Measurements from ENCODE around the gene B3GNT9. TPM values are rescaled to one million over a fixed set of nuclear protein-coding genes. Genes with fewer than 3 reads are reported as not detected.

B3GNT9 gene
- total RNA-seq, 4 donors from 2014 or later: 1.5 to 69.1 (median 5.5) TPM

DNA sequence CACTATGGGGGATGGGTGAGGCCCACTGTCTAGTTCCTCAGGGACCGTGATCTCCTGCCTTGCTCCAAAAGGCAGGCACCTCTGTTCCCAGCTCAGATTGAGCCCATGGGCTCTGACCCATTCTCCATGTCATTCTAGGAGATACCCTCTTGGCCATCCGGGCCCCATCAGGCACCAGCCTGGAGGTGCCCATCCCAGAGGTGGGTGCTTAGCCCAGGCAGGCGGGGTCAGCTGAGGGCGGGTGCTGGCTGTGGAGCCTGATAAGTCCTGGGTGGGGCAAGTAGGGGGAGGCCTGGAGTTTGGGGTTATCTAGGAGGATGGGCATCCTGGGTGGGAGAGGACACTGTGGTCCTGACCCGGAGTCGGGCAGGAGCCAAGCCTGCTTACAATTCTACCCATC lies 43.5 kb upstream of the B3GNT9 start:
- intact Hi-C loops (cut with DNase I; ENCODE audit: low total_unique reads): no loop called here
- H3K4me3 ChIP-seq: no peak overlapping the region
- in situ Hi-C loops (cut with MboI; ENCODE audit: low pct_ligation_motif_present in 1 of 4, low pct_unique_long_range_greater_than_20kb in 1 of 4, low sequenced_read_pairs in 3 of 4): no loop called here
- peaks cover 11 to 37% (median 34%) of the 10 kb centered on the region in 4 donors for H3K4me1 ChIP-seq
- H3K27ac ChIP-seq: no peak overlapping the region
- peaks cover 0 to 31% (median 11%) of the 10 kb centered on the region in 4 donors for H3K36me3 ChIP-seq
- TF ChIP-seq POLR2AphosphoS5 (IDR thresholded peaks at IDR 0.05) (no peak), EP300 (IDR thresholded peaks at IDR 0.05; ENCODE audit: low read depth) (no peak), POLR2A (IDR thresholded peaks at IDR 0.05) (no peak)
- TF ChIP-seq, protein P1, sequence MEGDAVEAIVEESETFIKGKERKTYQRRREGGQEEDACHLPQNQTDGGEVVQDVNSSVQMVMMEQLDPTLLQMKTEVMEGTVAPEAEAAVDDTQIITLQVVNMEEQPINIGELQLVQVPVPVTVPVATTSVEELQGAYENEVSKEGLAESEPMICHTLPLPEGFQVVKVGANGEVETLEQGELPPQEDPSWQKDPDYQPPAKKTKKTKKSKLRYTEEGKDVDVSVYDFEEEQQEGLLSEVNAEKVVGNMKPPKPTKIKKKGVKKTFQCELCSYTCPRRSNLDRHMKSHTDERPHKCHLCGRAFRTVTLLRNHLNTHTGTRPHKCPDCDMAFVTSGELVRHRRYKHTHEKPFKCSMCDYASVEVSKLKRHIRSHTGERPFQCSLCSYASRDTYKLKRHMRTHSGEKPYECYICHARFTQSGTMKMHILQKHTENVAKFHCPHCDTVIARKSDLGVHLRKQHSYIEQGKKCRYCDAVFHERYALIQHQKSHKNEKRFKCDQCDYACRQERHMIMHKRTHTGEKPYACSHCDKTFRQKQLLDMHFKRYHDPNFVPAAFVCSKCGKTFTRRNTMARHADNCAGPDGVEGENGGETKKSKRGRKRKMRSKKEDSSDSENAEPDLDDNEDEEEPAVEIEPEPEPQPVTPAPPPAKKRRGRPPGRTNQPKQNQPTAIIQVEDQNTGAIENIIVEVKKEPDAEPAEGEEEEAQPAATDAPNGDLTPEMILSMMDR (IDR thresholded peaks at IDR 0.05): no peak
- no peaks in the 10 kb centered on the region for H3K27me3 ChIP-seq
- DNase-seq: no peak
- 96% methylated on average over 6 of the region's 6 CpGs; no CpG with 5 or more reads in 1 of the 2 donors for WGBS, 2 donors (ENCODE audit: low coverage in 1 of 2)
- H3K9me3 ChIP-seq: no peaks in the 10 kb centered on the region

GRCh38 chr16:67193536-67193935 lies 42.7 kb upstream of the B3GNT9 start:
- DNase-seq: no peak
- H3K27ac ChIP-seq: peak overlapping the region in 1 of 4 donors; percentile 92
- in situ Hi-C loops (cut with MboI; ENCODE audit: low pct_ligation_motif_present in 1 of 4, low pct_unique_long_range_greater_than_20kb in 1 of 4, low sequenced_read_pairs in 3 of 4) (no loop called here), intact Hi-C loops (cut with DNase I; ENCODE audit: low total_unique reads) (no loop called here)
- no peaks in the 10 kb centered on the region for H3K9me3 ChIP-seq
- peak overlapping the region in 1 of 4 donors; percentile 97 for H3K4me3 ChIP-seq
- peaks cover 11 to 33% (median 29%) of the 10 kb centered on the region in 4 donors for H3K4me1 ChIP-seq
- no peak for TF ChIP-seq EP300 (IDR thresholded peaks at IDR 0.05; ENCODE audit: low read depth)
- TF ChIP-seq, protein P1 (IDR thresholded peaks at IDR 0.05): no peak
- no peak for TF ChIP-seq POLR2A (IDR thresholded peaks at IDR 0.05)
- no peak for TF ChIP-seq POLR2AphosphoS5 (IDR thresholded peaks at IDR 0.05)
- H3K36me3 ChIP-seq: peaks cover 0 to 31% (median 11%) of the 10 kb centered on the region in 4 donors
- no peaks in the 10 kb centered on the region for H3K27me3 ChIP-seq

GRCh38 chr16:67192781-67193361 lies 42.1 kb upstream of the B3GNT9 start:
- no peak for DNase-seq
- Histone ChIP-seq H3K9me3 (no peaks in the 10 kb centered on the region), H3K27ac (peak overlapping the region; percentile 78 to 92 (median 86)), H3K36me3 (peaks cover 0 to 31% (median 11%) of the 10 kb centered on the region in 4 donors), H3K4me3 (peak overlapping the region; percentile 79 to 97 (median 88)), H3K27me3 (no peaks in the 10 kb centered on the region), H3K4me1 (peaks cover 11 to 26% (median 23%) of the 10 kb centered on the region in 4 donors)
- 27% methylated on average over 17 of the region's 17 CpGs; no CpG with 5 or more reads in 1 of the 2 donors for WGBS, 2 donors (ENCODE audit: low coverage in 1 of 2)
- TF ChIP-seq EP300 (IDR thresholded peaks at IDR 0.05; ENCODE audit: low read depth) (no peak), POLR2AphosphoS5 (IDR thresholded peaks at IDR 0.05) (no peak), POLR2A (IDR thresholded peaks at IDR 0.05) (no peak)
- TF ChIP-seq, protein P1 (IDR thresholded peaks at IDR 0.05): no peak
- intact Hi-C loops (cut with DNase I; ENCODE audit: low total_unique reads) (no loop called here), in situ Hi-C loops (cut with MboI; ENCODE audit: low pct_ligation_motif_present in 1 of 4, low pct_unique_long_range_greater_than_20kb in 1 of 4, low sequenced_read_pairs in 3 of 4) (no loop called here)

DNA sequence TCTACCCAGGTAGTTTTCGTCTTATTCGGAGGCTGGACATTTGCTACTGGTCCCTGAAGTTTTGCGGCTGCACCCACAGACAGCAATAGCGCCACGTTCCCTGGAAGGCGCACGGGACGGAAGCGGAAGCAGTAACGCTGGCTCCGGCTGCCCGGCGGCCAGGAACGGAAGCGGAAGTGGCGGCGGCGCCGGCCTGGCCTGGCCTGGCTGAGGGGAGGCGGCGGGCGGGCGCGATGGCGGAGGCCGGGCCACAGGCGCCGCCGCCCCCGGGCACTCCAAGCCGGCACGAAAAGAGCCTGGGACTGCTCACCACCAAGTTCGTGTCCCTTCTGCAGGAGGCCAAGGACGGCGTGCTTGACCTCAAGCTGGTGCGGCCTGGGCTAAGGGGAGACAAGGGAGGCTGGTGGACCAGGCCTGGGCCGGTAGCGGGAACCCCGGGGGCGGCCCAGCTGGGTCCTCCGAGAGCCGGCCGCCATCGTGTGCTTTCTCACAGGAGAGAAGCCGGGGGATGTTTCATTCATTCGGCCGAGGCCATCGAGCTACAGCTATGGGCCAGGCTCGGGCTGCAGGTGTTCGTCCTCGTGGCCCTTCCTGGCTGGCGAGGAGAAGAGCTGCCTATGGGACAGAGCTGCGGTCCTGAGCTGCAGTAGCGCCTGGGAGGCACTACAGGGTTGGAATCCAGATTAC lies 41.3 kb upstream of the B3GNT9 start, which contains the start of gene E2F4:
Gene E2F4 (plus strand): TSS at position 161 of the 687 bp plus-strand sequence. CDS start 73 bp downstream, at position 234.
- 0% methylated on average over 53 of the region's 54 CpGs; no CpG with 5 or more reads in 1 of the 2 donors for WGBS, 2 donors (ENCODE audit: low coverage in 1 of 2)

More for the DNA sequence above, 41.3 kb upstream of the B3GNT9 start, which contains the start of gene E2F4:
- TF ChIP-seq POLR2AphosphoS5 (IDR thresholded peaks at IDR 0.05) (peak; percentile 55 to 87 (median 81)), POLR2A (IDR thresholded peaks at IDR 0.05) (peak; percentile 35)
- TF ChIP-seq, protein P1 (IDR thresholded peaks at IDR 0.05): no peak
- Histone ChIP-seq H3K4me1 (peaks cover 11 to 25% (median 19%) of the 10 kb centered on the region in 4 donors), H3K9me3 (no peaks in the 10 kb centered on the region), H3K27me3 (no peaks in the 10 kb centered on the region), H3K36me3 (peaks cover 0 to 26% (median 11%) of the 10 kb centered on the region in 4 donors), H3K27ac (peak within 1 kb of the TSS; percentile 78 to 92 (median 86)), H3K4me3 (peak within 1 kb of the TSS; percentile 79 to 97 (median 88))
- peak; percentile 93 for DNase-seq
- intact Hi-C loops (cut with DNase I; ENCODE audit: low total_unique reads): no loop called here
- in situ Hi-C loops (cut with MboI; ENCODE audit: low pct_ligation_motif_present in 1 of 4, low pct_unique_long_range_greater_than_20kb in 1 of 4, low sequenced_read_pairs in 3 of 4): no loop called here

All from transverse colon (tissue), 4 donors.